GM12891 (cell line): Measurements from ENCODE around the gene HNRNPCL1.
"Not testable (repeated sequence)": the region's sequence is repeated elsewhere in the genome, so short reads cannot be mapped to it uniquely, and the experiment has no call there.

Experiments used
- POLR2A ChIP-seq: IDR thresholded peaks from 2 replicates; pipeline ENCODE4 v1.6.1; 2011; ENCODE audit warnings: low read depth, low read length, control low read depth
- POLR2AphosphoS5 ChIP-seq: IDR thresholded peaks from 2 replicates; pipeline ENCODE4 v1.6.1; 2011; ENCODE audit warnings: low read depth, low read length, control low read depth

- not testable (repeated sequence) for TF ChIP-seq POLR2A, POLR2AphosphoS5
Measured at GRCh38 chr1:12898170-12898569, 49.6 kb upstream of the HNRNPCL1 start, which contains the start of gene PRAMEF10.
